HFF-Myc (cell line): ENCODE results near the gene ZFHX3.

ENCODE experiments used
- DNase-seq: peaks from one replicate; pipeline ENCODE4 v3.0.0-alpha.2; 2011; ENCODE audit warnings: low read depth; ENCODE audit errors: extremely low read depth
- H3K4me3 ChIP-seq: replicated peaks from 2 replicates; pipeline ENCODE4 v1.5.1; 2011; ENCODE audit warnings: low read depth, mild to moderate bottlenecking, control low read depth, low read length
- TF ChIP-seq, protein P1 (sequence below): IDR thresholded peaks from 2 replicates; pipeline ENCODE4 v1.5.1; 2012; ENCODE audit warnings: mild to moderate bottlenecking, low read depth, low read length, control low read depth; ENCODE audit errors: missing control alignments

The ZFHX3 gene

DNA sequence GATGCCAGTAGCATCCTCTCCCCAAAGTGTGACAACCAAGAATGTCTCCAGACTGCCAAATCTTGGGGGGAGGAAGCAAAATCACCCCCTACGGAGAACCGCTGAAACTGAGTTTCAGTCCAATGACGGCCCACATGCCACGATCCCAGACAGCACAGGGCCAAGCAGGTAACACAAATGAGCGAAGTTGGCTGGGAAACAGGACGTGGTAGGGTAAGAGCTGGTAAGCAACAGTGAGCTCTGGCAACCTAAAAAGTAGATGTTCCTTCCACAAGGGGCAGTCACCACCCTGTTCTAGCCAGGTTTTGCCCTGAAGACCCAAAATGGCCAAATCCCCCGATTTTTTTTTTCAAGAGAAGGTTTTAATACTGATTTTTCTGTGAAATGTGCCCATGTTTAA, 25.4 kb downstream of the ZFHX3 start:
- DNase-seq: no peak
- TF ChIP-seq, protein P1, sequence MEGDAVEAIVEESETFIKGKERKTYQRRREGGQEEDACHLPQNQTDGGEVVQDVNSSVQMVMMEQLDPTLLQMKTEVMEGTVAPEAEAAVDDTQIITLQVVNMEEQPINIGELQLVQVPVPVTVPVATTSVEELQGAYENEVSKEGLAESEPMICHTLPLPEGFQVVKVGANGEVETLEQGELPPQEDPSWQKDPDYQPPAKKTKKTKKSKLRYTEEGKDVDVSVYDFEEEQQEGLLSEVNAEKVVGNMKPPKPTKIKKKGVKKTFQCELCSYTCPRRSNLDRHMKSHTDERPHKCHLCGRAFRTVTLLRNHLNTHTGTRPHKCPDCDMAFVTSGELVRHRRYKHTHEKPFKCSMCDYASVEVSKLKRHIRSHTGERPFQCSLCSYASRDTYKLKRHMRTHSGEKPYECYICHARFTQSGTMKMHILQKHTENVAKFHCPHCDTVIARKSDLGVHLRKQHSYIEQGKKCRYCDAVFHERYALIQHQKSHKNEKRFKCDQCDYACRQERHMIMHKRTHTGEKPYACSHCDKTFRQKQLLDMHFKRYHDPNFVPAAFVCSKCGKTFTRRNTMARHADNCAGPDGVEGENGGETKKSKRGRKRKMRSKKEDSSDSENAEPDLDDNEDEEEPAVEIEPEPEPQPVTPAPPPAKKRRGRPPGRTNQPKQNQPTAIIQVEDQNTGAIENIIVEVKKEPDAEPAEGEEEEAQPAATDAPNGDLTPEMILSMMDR: peak; percentile 5
- H3K4me3 ChIP-seq: no peak overlapping the region

- H3K4me3 ChIP-seq: no peak overlapping the region
- TF ChIP-seq, protein P1: no peak
- no peak for DNase-seq
These were observed 25.9 kb downstream of the ZFHX3 start for GRCh38 chr16:73021866-73022495.

- TF ChIP-seq, protein P1: no peak
- peak; percentile 51 for DNase-seq
- no peak overlapping the region for H3K4me3 ChIP-seq
These were observed 27.5 kb downstream of the ZFHX3 start for GRCh38 chr16:73020409-73020884.

DNA sequence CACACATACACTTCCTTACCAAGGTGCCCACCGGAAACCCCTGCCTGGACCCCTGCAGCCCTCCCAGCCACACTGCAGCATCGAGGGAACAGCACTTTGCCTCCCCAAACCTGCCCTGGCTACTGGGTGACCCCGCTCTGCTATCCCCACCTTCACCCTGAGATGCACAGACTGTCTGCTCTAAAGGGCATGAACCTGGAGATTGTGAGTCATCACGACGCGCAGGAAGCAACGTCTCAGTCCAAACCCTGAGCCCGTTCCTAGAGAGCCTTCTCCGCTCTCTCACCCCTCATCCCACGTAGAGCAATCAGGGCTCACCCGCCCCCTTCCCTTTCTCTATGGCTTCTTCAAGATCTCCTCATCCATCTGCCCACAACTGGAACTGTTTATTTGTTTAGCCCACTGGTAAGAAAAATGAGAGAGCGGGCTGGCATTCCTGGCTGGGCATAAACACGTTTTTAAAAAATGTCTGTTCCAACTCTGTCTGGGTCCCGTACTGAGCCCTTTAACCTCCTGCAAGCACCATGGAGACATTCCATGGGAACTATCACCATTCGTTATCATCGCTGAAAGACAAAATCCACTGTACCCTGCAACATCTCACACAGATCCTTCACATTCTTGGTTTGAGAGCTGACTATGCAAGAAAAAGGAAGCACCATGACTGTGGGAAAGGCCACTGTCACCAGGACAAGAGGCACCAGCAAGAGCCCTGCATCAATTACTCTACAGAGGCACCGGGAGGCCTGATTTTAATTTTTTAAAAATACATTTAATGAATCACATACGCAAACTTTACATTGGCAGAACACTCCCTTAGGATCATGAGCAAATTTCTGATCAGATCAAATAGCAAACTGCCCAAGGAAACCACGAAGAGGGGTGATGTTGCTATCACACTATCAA, 28.2 kb downstream of the ZFHX3 start:
- DNase-seq: peak; percentile 24
- no peak overlapping the region for H3K4me3 ChIP-seq
- TF ChIP-seq, protein P1: no peak

GRCh38 chr16:73018821-73019456, 29.0 kb downstream of the ZFHX3 start:
- H3K4me3 ChIP-seq: no peak overlapping the region
- no peak for DNase-seq
- TF ChIP-seq, protein P1: no peak

DNA sequence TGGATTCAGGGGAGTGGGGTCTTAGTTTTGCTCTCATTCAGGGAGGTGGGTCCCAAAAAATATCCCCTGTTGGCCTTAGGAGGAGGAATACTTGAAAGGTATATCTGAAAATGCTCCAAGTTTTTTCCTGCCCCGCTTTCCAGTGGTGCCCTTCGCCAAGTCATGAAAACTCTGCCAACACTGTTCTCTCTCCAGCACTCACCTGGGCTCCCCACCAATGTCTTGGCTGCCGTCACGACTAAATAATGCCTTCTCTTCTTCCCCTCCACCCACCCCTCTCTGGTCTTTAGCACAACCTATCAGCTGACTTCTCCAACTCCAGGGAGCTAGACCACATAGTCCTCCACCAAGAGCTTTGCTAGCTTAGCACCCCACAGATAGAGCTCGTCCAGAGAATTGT, 30.6 kb downstream of the ZFHX3 start:
- no peak for DNase-seq
- H3K4me3 ChIP-seq: no peak overlapping the region
- TF ChIP-seq, protein P1: no peak
